Ishikawa (cell line): Measurements from ENCODE around the gene LRRC47.

Experiments
- CREB1 ChIP-seq: IDR thresholded peaks from 2 replicates; pipeline ENCODE4 v1.6.1; 2012; ENCODE audit warnings: low read depth
- EP300 ChIP-seq: IDR thresholded peaks from 2 replicates; pipeline ENCODE4 v1.6.1; 2012; ENCODE audit warnings: borderline replicate concordance
- FOXM1 ChIP-seq: IDR thresholded peaks from 2 replicates; pipeline ENCODE4 v1.6.1; 2012; ENCODE audit warnings: low read depth, borderline replicate concordance
- NFIC ChIP-seq: IDR thresholded peaks from 2 replicates; pipeline ENCODE4 v1.6.1; 2012
- RAD21 ChIP-seq: IDR thresholded peaks from 2 replicates; pipeline ENCODE4 v1.6.1; 2012; ENCODE audit warnings: low read depth
- REST ChIP-seq: IDR thresholded peaks from 2 replicates; pipeline ENCODE4 v1.6.1; 2012; ENCODE audit warnings: low read depth, mild to moderate bottlenecking
- TAF1 ChIP-seq: IDR thresholded peaks from 2 replicates; pipeline ENCODE4 v1.6.1; 2012; ENCODE audit warnings: low read depth, mild to moderate bottlenecking
- TCF12 ChIP-seq: IDR thresholded peaks from 2 replicates; pipeline ENCODE4 v1.6.1; 2012; ENCODE audit warnings: low read depth
- YY1 ChIP-seq: IDR thresholded peaks from 2 replicates; pipeline ENCODE4 v1.6.1; 2012; ENCODE audit warnings: low read depth
- ZBTB7A ChIP-seq: IDR thresholded peaks from 2 replicates; pipeline ENCODE4 v1.6.1; 2012; ENCODE audit warnings: low read depth

- TF ChIP-seq ZBTB7A (no peak), YY1 (no peak), REST (no peak), TAF1 (no peak), CREB1 (no peak), NFIC (no peak), EP300 (no peak), RAD21 (no peak), FOXM1 (no peak), TCF12 (no peak)
Observed at GRCh38 chr1:3763351-3764125, 32.8 kb downstream of the LRRC47 start.
